Naive thymus-derived CD4-positive, alpha-beta T cell (primary cell): ENCODE results near the gene MALRD1. TPM values are rescaled to one million over a fixed set of nuclear protein-coding genes. Genes with fewer than 3 reads are reported as not detected.

Experiments used
- ATAC-seq: fragments of 150-1000 bp; cut with Tn5 transposase; 2 replicates; pipeline ENCODE4 v1.10.0; 2021; ENCODE audit warnings: mild to moderate bottlenecking, moderate library complexity
- CTCF ChIA-PET: fragments of 350-600 bp; sonication (Branson Sonifier 250); formaldehyde crosslinking; loops from one replicate; lab custom pipeline; 2021; ENCODE audit warnings: antibody characterized with exemption; lab: Charles Lee
- POLR2A ChIA-PET: fragments of 350-600 bp; sonication (Branson Sonifier 250); formaldehyde crosslinking; loops from one replicate; lab custom pipeline; 2021; ENCODE audit warnings: antibody characterized with exemption, inconsistent platforms; lab: Charles Lee
- DNase-seq, 9 donors: peaks; one replicate each; pipeline versions ENCODE4 v3.0.0 to v3.0.0-alpha.2; 2020 to 2022; ENCODE audit warnings: mixed read lengths in 1 of 9
- H3K27ac ChIP-seq: one replicate; pipeline ENCODE4 v1.7.0; 2013; ENCODE audit warnings: mild to moderate bottlenecking, low read depth, low read length, moderate library complexity
- H3K27me3 ChIP-seq, 2 donors: one replicate each; pipeline ENCODE4 v1.7.0; 2013; ENCODE audit warnings: low read length in 2 of 2, mild to moderate bottlenecking in 2 of 2, moderate library complexity in 2 of 2; ENCODE audit not compliant: control insufficient read depth in 2 of 2, insufficient read depth in 2 of 2
- H3K36me3 ChIP-seq, 3 experiments: 1 replicate in 2 of 3; 2 replicates in 1 of 3; pipeline ENCODE4 v1.7.0; 2013; ENCODE audit warnings: low read length in 3 of 3, mild to moderate bottlenecking in 3 of 3, moderate library complexity in 1 of 3; ENCODE audit not compliant: insufficient read depth in 3 of 3, control insufficient read depth in 2 of 3
- H3K4me1 ChIP-seq, 2 donors: one replicate each; pipeline ENCODE4 v1.7.0; 2013; ENCODE audit warnings: low read length in 2 of 2, mild to moderate bottlenecking in 2 of 2, moderate library complexity in 1 of 2; ENCODE audit not compliant: control insufficient read depth in 2 of 2, insufficient read depth in 2 of 2
- H3K4me3 ChIP-seq: 2 replicates; pipeline ENCODE4 v1.7.0; 2013; ENCODE audit warnings: mild to moderate bottlenecking, low read length
- H3K9me3 ChIP-seq, 3 experiments: 1 replicate in 2 of 3; 2 replicates in 1 of 3; pipeline ENCODE4 v1.7.0; 2013; ENCODE audit warnings: low read length in 3 of 3; ENCODE audit not compliant: control insufficient read depth in 2 of 3
- H3K27ac Mint-ChIP-seq, 9 donors: one replicate each; pipeline ENCODE4 v1.8.0; 2020 to 2022; ENCODE audit warnings: mixed read lengths in 9 of 9, mild to moderate bottlenecking in 8 of 9, moderate library complexity in 5 of 9, inconsistent platforms in 2 of 9
- H3K27me3 Mint-ChIP-seq, 5 donors: one replicate each; pipeline ENCODE4 v1.8.0; 2021 to 2022; ENCODE audit warnings: mixed read lengths in 5 of 5, mild to moderate bottlenecking in 1 of 5
- H3K36me3 Mint-ChIP-seq, 5 donors: one replicate each; pipeline ENCODE4 v1.8.0; 2020 to 2022; ENCODE audit warnings: mixed read lengths in 5 of 5, mild to moderate bottlenecking in 3 of 5, inconsistent platforms in 1 of 5
- H3K4me1 Mint-ChIP-seq, 7 donors: one replicate each; pipeline ENCODE4 v1.8.0; 2020 to 2022; ENCODE audit warnings: mixed read lengths in 7 of 7, mild to moderate bottlenecking in 3 of 7, inconsistent platforms in 1 of 7
- H3K4me3 Mint-ChIP-seq, 10 donors: one replicate each; pipeline ENCODE4 v1.8.0; 2020 to 2022; ENCODE audit warnings: mild to moderate bottlenecking in 10 of 10, mixed read lengths in 10 of 10, moderate library complexity in 6 of 10, inconsistent platforms in 2 of 10
- H3K9me3 Mint-ChIP-seq, 11 donors: one replicate each; pipeline ENCODE4 v1.8.0; 2020 to 2022; ENCODE audit warnings: mixed read lengths in 11 of 11, mild to moderate bottlenecking in 4 of 11, inconsistent platforms in 1 of 11, moderate library complexity in 1 of 11
- intact Hi-C, 2 donors: fragments of 100-400 bp; cut with micrococcal nuclease; formaldehyde crosslinking; loops; one replicate each; pipeline ENCODE4 v1.15.1; 2023
- polyA plus RNA-seq, 2 donors: library from polyadenylated mRNA; unstranded; fragments of 300-500 nt; fragmentation: Illumina TruSeq; gene quantifications; one replicate each; pipeline ENCODE4 v1.2.3, GENCODE V29; 2021
- total RNA-seq, 6 experiments: library from RNA in 5 of 6; stranded (reverse) in 5 of 6; gene quantifications; 1 replicate in 5 of 6; 2 replicates in 1 of 6; pipeline ENCODE4 v1.2.3 and lab custom pipeline; 2021 to 2026

Gene MALRD1
- total and polyA plus RNA-seq, 7 experiments from 2014 or later, result 0.16 to 1.1 TPM; not detected in 5

GRCh38 chr10:19200211-19200610, 151.6 kb downstream of the MALRD1 start:
- ChIA-PET CTCF (no interaction called here), POLR2A (no interaction called here)
- Mint-ChIP-seq H3K36me3 (no peaks in the 10 kb centered on the region), H3K4me3 (no peak overlapping the region), H3K27me3 (no peaks in the 10 kb centered on the region), H3K27ac (no peak overlapping the region), H3K9me3 (peaks cover 0 to 12% (median 0%) of the 10 kb centered on the region in 11 donors), H3K4me1 (no peaks in the 10 kb centered on the region)
- H3K4me1 ChIP-seq, result no peaks in the 10 kb centered on the region
- no peaks in the 10 kb centered on the region for H3K27me3 ChIP-seq
- no peaks in the 10 kb centered on the region for H3K36me3 ChIP-seq
- no peak overlapping the region for H3K27ac ChIP-seq
- no peaks in the 10 kb centered on the region for H3K9me3 ChIP-seq
- intact Hi-C loops, result no loop called here
- ATAC-seq (no peak), DNase-seq (no peak)
- H3K4me3 ChIP-seq, result no peak overlapping the region

- Mint-ChIP-seq H3K4me3 (no peak overlapping the region), H3K27ac (no peak overlapping the region), H3K9me3 (peaks cover 0 to 12% (median 5%) of the 10 kb centered on the region in 11 donors), H3K4me1 (no peaks in the 10 kb centered on the region), H3K36me3 (no peaks in the 10 kb centered on the region), H3K27me3 (no peaks in the 10 kb centered on the region)
- ChIA-PET CTCF (no interaction called here), POLR2A (no interaction called here)
- Histone ChIP-seq H3K9me3 (no peaks in the 10 kb centered on the region), H3K27me3 (no peaks in the 10 kb centered on the region), H3K4me3 (no peak overlapping the region), H3K27ac (no peak overlapping the region), H3K4me1 (no peaks in the 10 kb centered on the region), H3K36me3 (no peaks in the 10 kb centered on the region)
- intact Hi-C loops, result no loop called here
- DNase-seq, result no peak
- ATAC-seq, result no peak
Measured at GRCh38 chr10:19204246-19204917, 155.8 kb downstream of the MALRD1 start.

- H3K4me3 Mint-ChIP-seq, result no peak overlapping the region
Measured at GRCh38 chr10:19209319-19209718, 160.7 kb downstream of the MALRD1 start.

GRCh38 chr10:19212590-19212989, 164.0 kb downstream of the MALRD1 start:
- CTCF ChIA-PET, result no interaction called here
- no peak overlapping the region for H3K4me3 Mint-ChIP-seq

More at GRCh38 chr10:19209319-19209718, 160.7 kb downstream of the MALRD1 start:
- Mint-ChIP-seq H3K4me1 (no peaks in the 10 kb centered on the region), H3K36me3 (no peaks in the 10 kb centered on the region), H3K27me3 (no peaks in the 10 kb centered on the region), H3K9me3 (peaks cover 0 to 13% (median 4%) of the 10 kb centered on the region in 11 donors), H3K27ac (no peak overlapping the region)
- H3K9me3 ChIP-seq, result no peaks in the 10 kb centered on the region
- H3K4me3 ChIP-seq, result no peak overlapping the region
- no peaks in the 10 kb centered on the region for H3K36me3 ChIP-seq
- H3K4me1 ChIP-seq, result no peaks in the 10 kb centered on the region
- CTCF ChIA-PET, result no interaction called here
- intact Hi-C loops, result no loop called here
- POLR2A ChIA-PET, result no interaction called here
- H3K27ac ChIP-seq, result no peak overlapping the region
- ATAC-seq (no peak), DNase-seq (no peak)
- no peaks in the 10 kb centered on the region for H3K27me3 ChIP-seq

GRCh38 chr10:19221216-19221615, 172.6 kb downstream of the MALRD1 start:
- POLR2A ChIA-PET, result no interaction called here
- Mint-ChIP-seq H3K9me3 (peaks cover 2 to 23% (median 7%) of the 10 kb centered on the region in 11 donors), H3K4me1 (no peaks in the 10 kb centered on the region), H3K4me3 (no peak overlapping the region), H3K36me3 (no peaks in the 10 kb centered on the region), H3K27ac (no peak overlapping the region), H3K27me3 (no peaks in the 10 kb centered on the region)
- no peaks in the 10 kb centered on the region for H3K4me1 ChIP-seq
- no peak overlapping the region for H3K4me3 ChIP-seq
- no peaks in the 10 kb centered on the region for H3K36me3 ChIP-seq
- no peak overlapping the region for H3K27ac ChIP-seq
- no peak for DNase-seq
- CTCF ChIA-PET, result no interaction called here
- ATAC-seq, result no peak
- no peaks in the 10 kb centered on the region for H3K9me3 ChIP-seq
- H3K27me3 ChIP-seq, result no peaks in the 10 kb centered on the region
- intact Hi-C loops, result no loop called here

More at GRCh38 chr10:19212590-19212989, 164.0 kb downstream of the MALRD1 start:
- Histone ChIP-seq H3K27me3 (no peaks in the 10 kb centered on the region), H3K9me3 (no peaks in the 10 kb centered on the region), H3K4me1 (no peaks in the 10 kb centered on the region), H3K27ac (no peak overlapping the region), H3K36me3 (no peaks in the 10 kb centered on the region), H3K4me3 (no peak overlapping the region)
- H3K27ac Mint-ChIP-seq, result no peak overlapping the region
- peaks cover 0 to 15% (median 7%) of the 10 kb centered on the region in 11 donors for H3K9me3 Mint-ChIP-seq
- intact Hi-C loops, result no loop called here
- no peaks in the 10 kb centered on the region for H3K27me3 Mint-ChIP-seq
- H3K36me3 Mint-ChIP-seq, result no peaks in the 10 kb centered on the region
- no peak for ATAC-seq
- POLR2A ChIA-PET, result no interaction called here
- no peaks in the 10 kb centered on the region for H3K4me1 Mint-ChIP-seq
- no peak for DNase-seq

- Histone ChIP-seq H3K9me3 (no peaks in the 10 kb centered on the region), H3K4me3 (no peak overlapping the region), H3K27me3 (no peaks in the 10 kb centered on the region), H3K4me1 (no peaks in the 10 kb centered on the region), H3K36me3 (no peaks in the 10 kb centered on the region), H3K27ac (no peak overlapping the region)
- no peak for DNase-seq
- Mint-ChIP-seq H3K4me3 (no peak overlapping the region), H3K4me1 (no peaks in the 10 kb centered on the region), H3K9me3 (peaks cover 3 to 14% (median 8%) of the 10 kb centered on the region in 11 donors), H3K27me3 (no peaks in the 10 kb centered on the region), H3K27ac (no peak overlapping the region), H3K36me3 (no peaks in the 10 kb centered on the region)
- ATAC-seq, result no peak
- intact Hi-C loops, result no loop called here
- POLR2A ChIA-PET, result no interaction called here
- CTCF ChIA-PET, result no interaction called here
Measured at GRCh38 chr10:19226025-19226424, 177.4 kb downstream of the MALRD1 start.

GRCh38 chr10:19231034-19231433, 182.4 kb downstream of the MALRD1 start:
- no peaks in the 10 kb centered on the region for H3K27me3 Mint-ChIP-seq
- intact Hi-C loops, result no loop called here
- ChIA-PET CTCF (no interaction called here), POLR2A (no interaction called here)
- ATAC-seq (no peak), DNase-seq (no peak)
- Histone ChIP-seq H3K4me3 (no peak overlapping the region), H3K9me3 (no peaks in the 10 kb centered on the region), H3K27me3 (no peaks in the 10 kb centered on the region), H3K27ac (no peak overlapping the region), H3K36me3 (no peaks in the 10 kb centered on the region), H3K4me1 (no peaks in the 10 kb centered on the region)
- no peaks in the 10 kb centered on the region for H3K4me1 Mint-ChIP-seq
- no peak overlapping the region for H3K4me3 Mint-ChIP-seq
- H3K27ac Mint-ChIP-seq, result no peak overlapping the region
- H3K9me3 Mint-ChIP-seq, result peaks cover 0 to 23% (median 6%) of the 10 kb centered on the region in 11 donors
- no peaks in the 10 kb centered on the region for H3K36me3 Mint-ChIP-seq
